ENCODE results near the gene C6orf52.
"Not testable (repeated sequence)": the region's sequence is repeated elsewhere in the genome, so short reads cannot be mapped to it uniquely, and the experiment has no call there.

C6orf52 gene

DNA sequence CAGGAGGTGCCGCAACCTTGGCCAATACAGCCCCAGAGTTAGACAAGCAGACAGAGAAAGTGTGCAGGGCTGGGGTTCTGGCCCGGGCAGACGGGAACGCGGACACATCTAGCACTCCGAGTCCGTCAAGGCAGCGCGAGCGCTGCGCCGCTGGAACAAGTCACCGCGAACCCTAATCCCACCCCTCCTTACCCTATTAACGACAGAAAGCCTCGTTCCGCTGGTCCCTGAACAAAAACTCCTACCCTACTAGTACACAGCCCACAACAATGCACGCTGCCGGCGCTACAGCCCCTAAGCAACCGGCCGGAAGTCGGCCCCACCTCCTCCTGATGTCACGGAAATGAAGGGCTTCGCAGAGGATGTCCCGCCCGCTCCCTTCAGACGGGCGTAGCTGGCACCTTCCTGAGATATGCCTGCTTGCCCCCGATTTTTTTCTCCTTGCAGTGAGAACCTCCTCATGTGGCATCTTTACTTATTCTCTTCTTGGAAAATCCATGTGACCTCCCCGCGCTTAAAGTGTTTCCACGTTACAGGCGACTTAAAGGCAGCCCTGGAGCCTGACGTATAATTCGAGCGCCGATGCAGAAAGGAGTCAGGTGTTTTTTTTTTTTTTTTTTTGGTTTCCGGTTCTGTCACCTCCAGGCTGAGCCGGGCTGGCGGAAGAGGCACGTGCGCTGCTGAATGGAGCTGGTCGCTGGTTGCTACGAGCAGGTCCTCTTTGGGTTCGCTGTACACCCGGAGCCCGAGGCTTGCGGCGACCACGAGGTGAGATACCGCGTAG is at the start of gene C6orf52, which contains the start of gene PAK1IP1:
TSS of gene C6orf52 (minus strand) at position 315 of the 784 bp plus-strand sequence. CDS start 7,066 bp downstream, outside the sequence.
TSS of gene PAK1IP1 (plus strand) at position 671 of the 784 bp plus-strand sequence. CDS start at position 685, 14 bp downstream.
- H3K4me3 Mint-ChIP-seq, result peak within 1 kb of the TSS; percentile 99
- peaks cover 41% of the 10 kb centered on the region for H3K4me1 Mint-ChIP-seq (ENCODE audit: low read depth)
- H3K27me3 Mint-ChIP-seq, result no peaks in the 10 kb centered on the region
- peaks cover 38% of the 10 kb centered on the region for H3K36me3 Mint-ChIP-seq (ENCODE audit: low read depth)
- H3K27ac Mint-ChIP-seq, result peak within 1 kb of the TSS; percentile 98
- no peaks in the 10 kb centered on the region for H3K9me3 Mint-ChIP-seq
- intact Hi-C loops (cut with micrococcal nuclease), result loop anchor here (1.0 to 5.0 kb wide), 4 partner anchors 27 to 184 kb away; partner anchors contain the start of gene TMEM14B

DNA sequence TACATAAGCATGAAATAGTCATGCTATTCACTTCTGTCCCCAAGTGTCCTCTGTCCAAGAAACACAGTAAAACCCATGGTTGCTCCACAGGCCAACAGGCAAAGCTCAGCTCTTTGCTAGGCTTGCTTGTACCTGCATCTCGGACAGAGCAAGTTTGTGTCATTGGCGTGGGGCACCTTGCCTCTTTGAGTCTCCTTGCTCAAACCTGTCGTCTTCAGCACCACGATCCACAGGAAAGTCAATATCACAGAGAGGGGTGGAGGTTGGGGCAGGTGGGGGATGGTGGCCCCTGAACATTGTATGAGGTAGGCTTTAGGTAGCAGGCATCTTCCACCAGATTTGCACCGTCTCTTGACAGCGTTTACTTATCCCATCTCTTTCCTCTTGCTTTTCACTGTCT is 49.1 kb upstream of the C6orf52 start:
- H3K4me1 Mint-ChIP-seq (ENCODE audit: low read depth), result peaks cover 12% of the 10 kb centered on the region
- intact Hi-C loops (cut with micrococcal nuclease), result no loop called here
- no peak overlapping the region for H3K27ac Mint-ChIP-seq
- H3K4me3 Mint-ChIP-seq, result no peak overlapping the region
- peaks cover 7% of the 10 kb centered on the region for H3K36me3 Mint-ChIP-seq (ENCODE audit: low read depth)
- H3K27me3 Mint-ChIP-seq, result no peaks in the 10 kb centered on the region
- H3K9me3 Mint-ChIP-seq, result no peaks in the 10 kb centered on the region

DNA sequence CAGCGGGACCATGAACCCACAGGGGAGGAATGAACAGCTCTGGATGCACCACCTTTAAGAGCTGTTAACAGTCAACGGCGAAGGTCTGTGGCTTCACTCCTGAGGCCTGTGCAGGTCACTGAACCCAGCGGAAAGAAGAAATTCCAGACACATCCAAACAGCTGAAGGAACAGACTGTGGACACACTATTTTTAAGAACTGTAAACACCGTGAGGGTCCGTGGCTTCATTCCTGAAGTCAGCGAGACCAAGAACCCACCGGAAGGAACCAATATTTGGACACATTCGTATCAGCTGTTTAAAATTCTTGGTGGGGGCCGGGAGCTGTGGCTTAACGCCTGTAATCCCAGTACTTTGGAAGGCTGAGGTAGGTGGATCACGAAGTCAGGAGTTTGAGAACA is 47.8 kb upstream of the C6orf52 start:
- H3K4me3 Mint-ChIP-seq, result no peak overlapping the region
- no peaks in the 10 kb centered on the region for H3K36me3 Mint-ChIP-seq (ENCODE audit: low read depth)
- H3K9me3 Mint-ChIP-seq, result no peaks in the 10 kb centered on the region
- peaks cover 8% of the 10 kb centered on the region for H3K4me1 Mint-ChIP-seq (ENCODE audit: low read depth)
- intact Hi-C loops (cut with micrococcal nuclease), result no loop called here
- no peak overlapping the region for H3K27ac Mint-ChIP-seq
- H3K27me3 Mint-ChIP-seq, result no peaks in the 10 kb centered on the region

DNA sequence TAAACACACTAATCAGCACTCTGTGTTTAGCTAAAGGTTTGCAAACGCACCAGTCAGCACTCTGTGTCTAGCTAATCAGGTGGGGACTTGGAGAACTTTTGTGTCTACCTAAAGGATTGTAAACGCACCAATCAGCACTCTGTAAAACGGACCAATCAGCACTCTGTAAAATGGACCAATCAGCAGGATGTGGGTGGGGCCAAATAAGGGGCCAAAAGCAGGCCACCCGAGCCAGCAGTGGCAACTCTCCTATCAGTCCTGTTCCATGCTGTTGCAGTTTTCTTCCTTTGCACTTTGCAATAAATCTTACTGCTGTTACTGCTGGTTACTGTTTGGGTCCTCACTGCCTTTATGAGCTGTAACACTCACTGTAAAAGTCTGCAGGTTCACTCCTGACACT is 47.2 kb upstream of the C6orf52 start:
- H3K4me3 Mint-ChIP-seq; H3K27ac Mint-ChIP-seq; H3K9me3 Mint-ChIP-seq; H3K4me1 Mint-ChIP-seq (ENCODE audit: low read depth); H3K27me3 Mint-ChIP-seq; intact Hi-C loops (cut with micrococcal nuclease); H3K36me3 Mint-ChIP-seq (ENCODE audit: low read depth): not testable (repeated sequence)

DNA sequence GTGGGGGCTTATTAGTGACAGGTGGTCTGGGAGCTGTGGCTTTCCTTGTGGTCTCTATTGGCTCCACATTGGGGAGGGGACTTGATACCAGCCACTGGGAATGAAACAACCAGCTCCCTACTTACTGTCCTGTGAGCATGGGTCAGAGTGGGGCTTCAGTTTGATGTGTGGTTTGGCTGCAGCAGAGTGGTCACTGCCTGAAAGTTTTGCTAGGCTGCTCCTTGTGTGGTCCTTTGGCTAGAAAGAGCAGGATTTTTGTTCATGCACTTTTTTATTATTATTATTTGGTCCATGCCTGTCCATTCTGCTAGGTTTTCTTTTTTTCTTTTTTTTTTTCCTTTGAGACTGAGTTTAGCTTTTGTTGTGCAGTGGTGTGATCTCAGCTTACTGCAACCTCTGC is 45.6 kb upstream of the C6orf52 start:
- Mint-ChIP-seq H3K36me3 (ENCODE audit: low read depth) (no peaks in the 10 kb centered on the region), H3K4me1 (ENCODE audit: low read depth) (no peaks in the 10 kb centered on the region), H3K9me3 (no peaks in the 10 kb centered on the region), H3K27me3 (no peaks in the 10 kb centered on the region), H3K4me3 (no peak overlapping the region), H3K27ac (no peak overlapping the region)
- intact Hi-C loops (cut with micrococcal nuclease), result no loop called here

DNA sequence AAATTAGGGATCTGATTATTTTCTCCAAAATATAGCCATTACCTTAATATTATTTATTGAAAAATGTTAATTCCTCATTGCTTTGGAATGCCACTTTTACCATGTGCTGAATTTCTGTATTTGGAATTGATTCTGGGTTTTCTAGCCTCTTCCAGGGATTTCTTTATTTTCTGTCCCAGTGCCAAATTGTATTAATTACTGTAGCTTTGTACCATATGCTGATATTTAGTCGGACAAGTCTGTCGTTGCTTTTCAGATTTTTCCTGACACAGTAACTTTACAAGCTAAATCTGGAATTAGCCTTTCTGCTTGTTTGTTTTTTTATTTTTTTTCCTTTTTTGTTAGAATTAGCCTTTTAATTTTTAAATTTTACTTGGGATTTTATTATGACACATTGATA is 42.3 kb upstream of the C6orf52 start:
- Mint-ChIP-seq H3K4me1 (ENCODE audit: low read depth) (no peaks in the 10 kb centered on the region), H3K27ac (no peak overlapping the region), H3K36me3 (ENCODE audit: low read depth) (peaks cover 18% of the 10 kb centered on the region), H3K9me3 (peaks cover 8% of the 10 kb centered on the region), H3K4me3 (no peak overlapping the region), H3K27me3 (no peaks in the 10 kb centered on the region)
- intact Hi-C loops (cut with micrococcal nuclease), result no loop called here

DNA sequence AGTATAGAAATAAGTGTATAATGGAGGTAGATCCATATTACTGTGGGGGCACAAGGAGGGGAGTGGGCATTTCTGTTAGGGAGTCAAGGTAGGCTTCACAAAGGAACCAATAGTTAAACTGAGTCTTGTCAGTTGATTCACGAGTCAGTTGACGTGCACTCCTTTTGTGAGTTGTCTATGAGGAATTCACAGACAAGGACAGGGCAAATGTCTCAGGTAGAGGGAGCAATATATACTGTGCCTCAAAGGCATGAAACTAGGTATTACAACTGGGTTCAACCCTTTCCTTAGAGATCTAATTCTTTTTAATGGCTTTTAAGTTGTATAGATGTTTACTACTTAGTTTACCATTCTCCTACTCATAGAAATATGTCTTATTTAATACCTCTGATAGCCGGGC is 39.4 kb upstream of the C6orf52 start:
- Mint-ChIP-seq H3K4me3 (no peak overlapping the region), H3K9me3 (peaks cover 8% of the 10 kb centered on the region), H3K27ac (no peak overlapping the region), H3K36me3 (ENCODE audit: low read depth) (peaks cover 44% of the 10 kb centered on the region), H3K27me3 (no peaks in the 10 kb centered on the region), H3K4me1 (ENCODE audit: low read depth) (peaks cover 13% of the 10 kb centered on the region)
- intact Hi-C loops (cut with micrococcal nuclease), result no loop called here

DNA sequence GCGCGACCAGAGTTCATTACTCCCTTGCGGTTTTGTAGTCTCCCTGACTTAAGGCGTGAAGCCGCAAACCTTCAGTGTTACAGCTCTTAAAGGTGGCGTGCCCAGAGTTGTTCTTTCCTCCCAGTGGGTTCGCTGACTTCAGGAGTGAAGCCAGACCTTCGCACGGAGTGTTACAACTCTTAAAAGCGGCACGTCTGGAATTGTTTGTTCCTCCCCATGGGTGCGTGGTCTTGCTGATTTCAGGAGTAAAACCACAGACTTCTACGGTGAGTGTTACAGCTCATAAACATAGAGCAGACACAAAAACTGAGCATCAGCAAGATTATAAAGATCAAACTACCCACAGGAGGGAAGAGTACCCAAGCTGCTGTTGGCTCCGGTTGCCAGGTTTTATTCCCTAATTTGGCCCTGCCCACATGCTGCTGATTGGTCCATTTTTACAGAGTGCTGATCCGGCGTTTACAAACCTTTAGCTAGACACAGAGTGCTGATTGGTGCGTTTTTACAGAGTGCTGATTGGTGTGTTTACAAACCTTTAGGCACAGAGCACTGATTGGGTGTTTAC is 38.8 kb upstream of the C6orf52 start:
- peaks cover 8% of the 10 kb centered on the region for H3K9me3 Mint-ChIP-seq
- intact Hi-C loops (cut with micrococcal nuclease), result no loop called here
- H3K4me1 Mint-ChIP-seq (ENCODE audit: low read depth), result peaks cover 16% of the 10 kb centered on the region
- no peak overlapping the region for H3K4me3 Mint-ChIP-seq
- H3K36me3 Mint-ChIP-seq (ENCODE audit: low read depth), result peaks cover 50% of the 10 kb centered on the region
- H3K27ac Mint-ChIP-seq, result no peak overlapping the region
- no peaks in the 10 kb centered on the region for H3K27me3 Mint-ChIP-seq

DNA sequence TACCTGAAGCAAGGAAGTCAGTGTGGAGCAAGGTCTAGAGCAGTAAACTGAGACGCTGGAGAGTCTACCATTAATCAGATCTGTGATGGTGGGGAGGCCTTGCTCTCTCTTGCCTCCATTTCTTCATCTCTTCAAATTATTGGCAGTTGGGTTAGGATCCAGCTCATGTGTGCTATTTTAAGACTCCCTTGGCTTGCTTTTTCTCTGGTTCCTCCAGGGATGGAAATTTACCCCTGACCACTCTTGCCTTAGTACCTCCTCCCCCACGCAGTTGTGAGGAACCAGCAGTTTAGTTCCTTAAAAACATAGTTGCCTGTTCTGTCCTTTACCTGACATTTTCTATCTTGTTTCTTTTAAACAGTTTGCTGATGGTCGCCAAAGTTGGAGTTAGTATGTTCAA is 35.8 kb upstream of the C6orf52 start:
- intact Hi-C loops (cut with micrococcal nuclease), result no loop called here
- H3K9me3 Mint-ChIP-seq, result peaks cover 8% of the 10 kb centered on the region
- H3K27me3 Mint-ChIP-seq, result no peaks in the 10 kb centered on the region
- peaks cover 42% of the 10 kb centered on the region for H3K4me1 Mint-ChIP-seq (ENCODE audit: low read depth)
- no peak overlapping the region for H3K4me3 Mint-ChIP-seq
- peaks cover 68% of the 10 kb centered on the region for H3K36me3 Mint-ChIP-seq (ENCODE audit: low read depth)
- no peak overlapping the region for H3K27ac Mint-ChIP-seq

DNA sequence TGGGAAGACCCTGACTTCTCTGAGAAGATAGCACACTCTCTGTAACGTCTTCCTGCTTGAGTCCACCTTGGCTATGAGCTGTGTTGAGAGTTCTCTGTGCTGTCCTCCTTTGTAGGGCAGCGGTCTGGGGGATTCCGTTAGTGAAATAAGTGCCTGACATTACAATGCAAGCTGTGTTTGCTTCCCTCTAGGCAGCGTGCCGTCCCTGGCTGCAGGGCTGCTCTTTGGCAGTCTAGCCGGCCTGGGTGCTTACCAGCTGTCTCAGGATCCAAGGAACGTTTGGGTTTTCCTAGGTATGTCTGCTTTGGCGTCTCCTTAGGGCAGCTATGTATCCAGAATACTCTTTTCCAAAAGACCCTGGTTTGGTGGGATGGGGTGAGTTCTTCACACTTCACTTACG is 31.3 kb upstream of the C6orf52 start:
- Mint-ChIP-seq H3K36me3 (ENCODE audit: low read depth) (peaks cover 59% of the 10 kb centered on the region), H3K4me3 (no peak overlapping the region), H3K27me3 (no peaks in the 10 kb centered on the region), H3K27ac (no peak overlapping the region), H3K9me3 (no peaks in the 10 kb centered on the region), H3K4me1 (ENCODE audit: low read depth) (peaks cover 71% of the 10 kb centered on the region)
- intact Hi-C loops (cut with micrococcal nuclease), result no loop called here

DNA sequence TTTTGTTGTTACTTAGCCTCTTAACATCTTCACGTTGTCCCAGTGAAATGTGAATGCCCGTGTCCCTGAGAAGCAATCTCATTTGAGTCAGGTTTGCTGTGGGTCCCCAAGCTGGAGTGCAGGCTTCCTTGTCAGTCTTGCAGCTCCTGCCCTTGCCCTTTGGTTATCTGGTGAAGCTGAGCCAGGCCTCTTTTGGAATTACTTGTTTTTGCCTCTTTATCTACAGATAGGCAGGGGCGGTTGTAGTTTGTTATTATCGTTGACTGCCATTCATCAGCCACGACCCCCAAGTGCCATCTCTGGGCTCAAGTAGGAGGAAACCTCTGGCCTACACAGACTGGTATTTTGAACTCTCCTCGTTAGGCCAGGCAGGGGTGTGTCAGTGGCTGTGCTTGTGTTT is 30.6 kb upstream of the C6orf52 start:
- H3K36me3 Mint-ChIP-seq (ENCODE audit: low read depth), result peaks cover 57% of the 10 kb centered on the region
- no peak overlapping the region for H3K4me3 Mint-ChIP-seq
- H3K27me3 Mint-ChIP-seq, result no peaks in the 10 kb centered on the region
- peaks cover 65% of the 10 kb centered on the region for H3K4me1 Mint-ChIP-seq (ENCODE audit: low read depth)
- H3K27ac Mint-ChIP-seq, result no peak overlapping the region
- H3K9me3 Mint-ChIP-seq, result no peaks in the 10 kb centered on the region
- intact Hi-C loops (cut with micrococcal nuclease), result no loop called here

DNA sequence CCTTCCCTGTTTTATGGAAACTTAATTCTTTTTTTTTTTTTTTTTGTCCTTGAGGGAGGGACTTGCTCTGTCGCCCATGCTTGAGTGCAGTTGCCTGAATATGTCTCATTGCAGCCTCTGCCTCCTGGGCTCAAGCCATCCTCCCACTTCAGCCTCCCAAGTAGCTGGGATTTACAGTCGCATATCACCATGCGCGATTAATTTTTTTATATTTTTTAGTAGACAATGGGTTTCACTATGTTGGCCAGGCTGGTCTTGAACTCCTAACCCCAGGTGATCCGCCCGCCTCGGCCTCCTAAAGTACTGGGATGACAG is 29.1 kb upstream of the C6orf52 start:
- Mint-ChIP-seq H3K27me3 (no peaks in the 10 kb centered on the region), H3K9me3 (peaks cover 10% of the 10 kb centered on the region), H3K4me3 (peak overlapping the region; percentile 93), H3K4me1 (ENCODE audit: low read depth) (peaks cover 58% of the 10 kb centered on the region), H3K27ac (peak overlapping the region; percentile 97), H3K36me3 (ENCODE audit: low read depth) (peaks cover 44% of the 10 kb centered on the region)
- intact Hi-C loops (cut with micrococcal nuclease), result loop anchor here (1.0 kb wide), 1 partner anchor 24 kb away; the partner anchor contains the start of gene TMEM14B

DNA sequence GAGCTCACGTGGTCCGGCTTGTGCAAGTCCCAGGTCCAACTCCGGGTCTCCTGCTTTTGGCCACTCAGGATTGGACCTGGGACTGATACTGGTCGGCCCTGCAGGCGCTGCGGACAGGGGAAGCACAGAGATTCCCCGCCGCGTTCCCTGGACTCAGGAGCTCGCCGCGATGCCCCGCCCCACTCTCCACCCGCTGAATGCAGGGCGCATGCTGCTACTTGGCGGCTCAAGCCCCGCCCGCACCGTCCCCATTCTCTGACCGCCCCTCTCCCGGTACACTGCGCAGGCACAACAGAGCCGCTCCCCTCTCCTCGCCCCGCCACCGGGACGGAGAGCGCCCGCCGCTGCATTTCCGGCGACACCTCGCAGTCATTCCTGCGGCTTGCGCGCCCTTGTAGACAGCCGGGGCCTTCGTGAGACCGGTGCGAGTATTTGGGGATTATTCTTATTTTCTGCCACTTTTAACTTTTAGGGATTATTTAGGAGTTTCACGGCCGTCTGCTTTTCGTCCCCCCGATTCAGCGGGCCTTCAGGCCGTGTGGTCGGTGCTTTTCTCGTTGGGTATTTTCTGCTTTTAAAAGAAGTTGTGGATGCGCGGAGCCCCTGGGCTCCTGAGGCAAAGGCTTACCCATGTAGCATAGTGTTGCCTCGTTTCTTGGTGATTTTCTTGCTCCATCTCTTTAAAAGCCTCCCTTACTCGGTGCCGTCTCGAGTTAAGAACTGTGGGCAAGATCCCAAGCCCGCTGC is 28.6 kb upstream of the C6orf52 start, which contains the start of gene TMEM14C:
TSS of gene TMEM14C (plus strand) at position 251 of the 747 bp plus-strand sequence. CDS start 1,544 bp downstream, outside the sequence.
- intact Hi-C loops (cut with micrococcal nuclease), result loop anchor here (1.0 kb wide), 1 partner anchor 24 kb away; the partner anchor contains the start of gene TMEM14B
- Mint-ChIP-seq H3K9me3 (peaks cover 16% of the 10 kb centered on the region), H3K4me1 (ENCODE audit: low read depth) (peaks cover 53% of the 10 kb centered on the region), H3K27me3 (no peaks in the 10 kb centered on the region), H3K27ac (peak within 1 kb of the TSS; percentile 97), H3K4me3 (peak within 1 kb of the TSS; percentile 93), H3K36me3 (ENCODE audit: low read depth) (peaks cover 39% of the 10 kb centered on the region)

DNA sequence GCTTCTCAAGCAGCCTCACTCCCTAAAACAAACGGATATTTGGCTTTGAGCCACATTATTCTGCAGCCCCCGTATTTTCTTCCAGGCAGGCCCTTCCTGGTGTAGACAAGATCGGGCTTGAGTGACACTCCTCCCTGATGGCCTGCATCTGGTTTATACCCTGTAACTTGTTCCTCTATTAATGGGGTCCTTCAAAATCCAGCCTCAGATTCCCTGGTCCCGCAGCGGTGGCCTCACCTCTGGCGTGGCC is 28.1 kb upstream of the C6orf52 start:
- peaks cover 48% of the 10 kb centered on the region for H3K4me1 Mint-ChIP-seq (ENCODE audit: low read depth)

More for the DNA sequence above, 28.1 kb upstream of the C6orf52 start:
- peak overlapping the region; percentile 97 for H3K27ac Mint-ChIP-seq
- H3K9me3 Mint-ChIP-seq, result peaks cover 21% of the 10 kb centered on the region
- intact Hi-C loops (cut with micrococcal nuclease), result no loop called here
- H3K36me3 Mint-ChIP-seq (ENCODE audit: low read depth), result peaks cover 34% of the 10 kb centered on the region
- H3K27me3 Mint-ChIP-seq, result no peaks in the 10 kb centered on the region
- H3K4me3 Mint-ChIP-seq, result peak overlapping the region; percentile 93
